ENCODE data around the gene SEMA5A. TPM values are rescaled to one million over a fixed set of nuclear protein-coding genes. Genes with fewer than 3 reads are reported as not detected.

SEMA5A gene
- total RNA-seq, 6 experiments from 2014 or later = 3.1 to 12.6 (median 5.7) TPM

DNA sequence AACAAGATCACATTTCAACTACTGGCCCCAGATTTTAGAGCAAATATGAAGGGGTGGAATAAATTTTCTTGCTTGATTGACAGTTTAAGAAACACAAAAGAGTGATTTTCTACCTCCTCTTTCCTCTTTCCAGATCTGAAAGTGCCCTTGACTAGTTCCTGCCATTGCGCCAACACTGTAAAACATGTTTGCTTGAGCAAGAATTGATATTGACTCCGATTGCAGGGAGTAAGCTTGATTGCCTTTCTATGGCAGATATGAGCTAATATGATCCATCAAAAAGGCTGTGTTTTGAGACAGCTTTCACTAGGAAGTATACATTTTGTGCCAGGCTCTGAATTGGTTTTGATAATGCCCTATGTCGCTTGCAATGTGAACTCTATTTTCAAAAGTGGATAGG lies 508.8 kb downstream of the SEMA5A start:
- intact Hi-C loops (cut with DNase I) = no loop called here
- H3K9me3 ChIP-seq = no peaks in the 10 kb centered on the region
- H3K4me1 ChIP-seq = no peaks in the 10 kb centered on the region
- H3K36me3 ChIP-seq = peaks cover 0 to under 1% (median 0%) of the 10 kb centered on the region in 4 donors
- H3K27me3 ChIP-seq = no peaks in the 10 kb centered on the region
- 69% methylated on average over 3 of the region's 3 CpGs for WGBS (ENCODE audit: insufficient coverage, low coverage, low lambda C conversion rate, missing lambda C conversion rate)
- TF ChIP-seq POLR2A (IDR thresholded peaks at IDR 0.05) (no peak), CTCF (IDR thresholded peaks at IDR 0.05) (no peak)
- no peak overlapping the region for H3K4me3 ChIP-seq
- DNase-seq (no peak), ATAC-seq (no peak)
- H3K27ac ChIP-seq = no peak overlapping the region

- H3K4me1 ChIP-seq = no peaks in the 10 kb centered on the region
- no peaks in the 10 kb centered on the region for H3K9me3 ChIP-seq
- WGBS (ENCODE audit: insufficient coverage, low coverage, low lambda C conversion rate, missing lambda C conversion rate) = 71% methylated on average over 3 of the region's 3 CpGs
- ATAC-seq (no peak), DNase-seq (no peak)
- no peaks in the 10 kb centered on the region for H3K36me3 ChIP-seq
- H3K4me3 ChIP-seq = no peak overlapping the region
- no peak for TF ChIP-seq POLR2A (IDR thresholded peaks at IDR 0.05)
- no peak overlapping the region for H3K27ac ChIP-seq
- no peaks in the 10 kb centered on the region for H3K27me3 ChIP-seq
- intact Hi-C loops (cut with DNase I) = no loop called here
These were observed 510.5 kb downstream of the SEMA5A start for GRCh38 chr5:9035346-9035745.

DNA sequence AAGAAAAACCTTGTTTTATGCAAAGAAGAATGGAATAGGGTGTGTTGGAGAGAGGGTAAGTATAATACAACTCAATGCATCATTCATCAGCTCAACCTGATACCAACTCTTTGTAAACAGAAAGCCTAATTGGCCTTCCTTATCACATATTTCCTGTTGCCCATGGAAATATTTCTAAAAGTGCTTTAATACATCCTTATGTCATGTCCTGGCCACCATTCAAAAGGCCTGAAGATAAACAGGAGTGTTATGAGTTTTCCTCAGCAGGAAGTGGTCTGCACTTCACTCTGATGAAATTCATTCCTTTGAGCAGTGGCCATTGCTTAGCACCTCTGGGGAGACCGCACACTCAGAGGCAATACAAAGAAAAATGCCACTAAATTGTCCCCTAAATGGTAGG lies 511.2 kb downstream of the SEMA5A start:
- intact Hi-C loops (cut with DNase I) = no loop called here
- no peaks in the 10 kb centered on the region for H3K27me3 ChIP-seq
- H3K36me3 ChIP-seq = no peaks in the 10 kb centered on the region
- H3K9me3 ChIP-seq = no peaks in the 10 kb centered on the region
- no peak for TF ChIP-seq CTCF (IDR thresholded peaks at IDR 0.05)
- TF ChIP-seq POLR2A (IDR thresholded peaks at IDR 0.05) = no peak
- ATAC-seq = no peak
- no peak for DNase-seq
- no peak overlapping the region for H3K27ac ChIP-seq
- no peak overlapping the region for H3K4me3 ChIP-seq
- 45% methylated on average over 1 of the region's 1 CpG for WGBS (ENCODE audit: insufficient coverage, low coverage, low lambda C conversion rate, missing lambda C conversion rate)
- no peaks in the 10 kb centered on the region for H3K4me1 ChIP-seq

DNA sequence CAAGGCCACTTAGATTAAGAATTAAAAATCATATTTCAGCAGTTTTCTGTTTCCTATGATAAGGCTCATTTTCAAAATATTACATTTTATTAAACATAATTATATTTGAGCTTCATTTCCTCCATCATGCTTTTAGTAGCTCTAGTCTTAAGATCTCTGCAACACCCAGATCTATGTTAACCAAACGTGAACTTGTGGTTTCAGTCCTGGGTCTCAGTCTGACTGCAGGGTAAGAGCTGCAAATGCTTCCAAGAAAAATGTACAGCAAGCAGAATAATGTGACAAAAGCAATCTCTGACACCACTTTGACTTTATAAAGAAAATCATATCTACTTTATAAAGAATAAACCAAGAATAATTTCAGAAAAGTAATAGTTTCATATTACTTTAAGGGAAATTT lies 512.4 kb downstream of the SEMA5A start:
- no peaks in the 10 kb centered on the region for H3K27me3 ChIP-seq
- intact Hi-C loops (cut with DNase I) = no loop called here
- H3K4me1 ChIP-seq = no peaks in the 10 kb centered on the region
- 14% methylated on average over 1 of the region's 1 CpG for WGBS (ENCODE audit: insufficient coverage, low coverage, low lambda C conversion rate, missing lambda C conversion rate)
- no peak for DNase-seq
- H3K4me3 ChIP-seq = no peak overlapping the region
- H3K36me3 ChIP-seq = no peaks in the 10 kb centered on the region
- no peak for ATAC-seq
- TF ChIP-seq CTCF (IDR thresholded peaks at IDR 0.05) = no peak
- no peak for TF ChIP-seq POLR2A (IDR thresholded peaks at IDR 0.05)
- no peak overlapping the region for H3K27ac ChIP-seq
- H3K9me3 ChIP-seq = no peaks in the 10 kb centered on the region

GRCh38 chr5:9025942-9026341 lies 519.9 kb downstream of the SEMA5A start:
- no peak for TF ChIP-seq CTCF (IDR thresholded peaks at IDR 0.05)
- TF ChIP-seq POLR2A (IDR thresholded peaks at IDR 0.05) = no peak
- Histone ChIP-seq H3K4me3 (no peak overlapping the region), H3K27ac (no peak overlapping the region), H3K27me3 (no peaks in the 10 kb centered on the region), H3K9me3 (no peaks in the 10 kb centered on the region), H3K36me3 (no peaks in the 10 kb centered on the region), H3K4me1 (no peaks in the 10 kb centered on the region)
- intact Hi-C loops (cut with DNase I) = no loop called here
- ATAC-seq = no peak
- DNase-seq = no peak
